ENCODE results near the gene CHMP2A.
"Not testable (repeated sequence)": the region's sequence is repeated elsewhere in the genome, so short reads cannot be mapped to it uniquely, and the experiment has no call there.

DNA sequence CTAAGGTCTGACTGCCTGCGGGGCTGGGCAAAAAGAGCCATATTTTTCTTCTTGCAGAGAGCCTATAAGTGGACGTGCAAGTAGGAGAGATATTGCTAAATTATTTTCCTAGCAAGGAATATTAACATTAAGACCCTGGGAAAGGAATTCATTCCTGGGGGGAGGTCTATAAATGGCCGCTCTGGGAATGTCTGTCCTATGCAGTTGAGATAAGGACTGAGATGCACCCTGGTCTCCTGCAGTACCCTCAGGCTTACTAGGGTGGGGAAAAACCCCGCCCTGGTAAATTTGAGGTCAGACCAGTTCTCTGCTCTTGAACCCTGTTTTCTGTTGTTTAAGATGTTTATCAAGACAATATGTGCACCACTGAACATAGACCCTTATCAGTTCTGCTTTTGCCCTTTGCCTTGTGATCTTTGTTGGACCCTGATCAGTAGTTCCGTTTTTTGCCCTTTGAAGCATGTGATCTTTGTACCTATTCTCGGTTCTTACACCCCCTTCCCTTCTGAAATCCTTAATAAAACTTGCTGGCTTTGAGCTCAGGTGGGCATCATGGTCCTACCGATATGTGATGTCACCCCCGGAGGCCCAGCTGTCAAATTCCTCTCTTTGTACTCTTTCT lies 47.2 kb downstream of the CHMP2A start:
- TF ChIP-seq, protein P1, sequence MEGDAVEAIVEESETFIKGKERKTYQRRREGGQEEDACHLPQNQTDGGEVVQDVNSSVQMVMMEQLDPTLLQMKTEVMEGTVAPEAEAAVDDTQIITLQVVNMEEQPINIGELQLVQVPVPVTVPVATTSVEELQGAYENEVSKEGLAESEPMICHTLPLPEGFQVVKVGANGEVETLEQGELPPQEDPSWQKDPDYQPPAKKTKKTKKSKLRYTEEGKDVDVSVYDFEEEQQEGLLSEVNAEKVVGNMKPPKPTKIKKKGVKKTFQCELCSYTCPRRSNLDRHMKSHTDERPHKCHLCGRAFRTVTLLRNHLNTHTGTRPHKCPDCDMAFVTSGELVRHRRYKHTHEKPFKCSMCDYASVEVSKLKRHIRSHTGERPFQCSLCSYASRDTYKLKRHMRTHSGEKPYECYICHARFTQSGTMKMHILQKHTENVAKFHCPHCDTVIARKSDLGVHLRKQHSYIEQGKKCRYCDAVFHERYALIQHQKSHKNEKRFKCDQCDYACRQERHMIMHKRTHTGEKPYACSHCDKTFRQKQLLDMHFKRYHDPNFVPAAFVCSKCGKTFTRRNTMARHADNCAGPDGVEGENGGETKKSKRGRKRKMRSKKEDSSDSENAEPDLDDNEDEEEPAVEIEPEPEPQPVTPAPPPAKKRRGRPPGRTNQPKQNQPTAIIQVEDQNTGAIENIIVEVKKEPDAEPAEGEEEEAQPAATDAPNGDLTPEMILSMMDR (IDR thresholded peaks at IDR 0.05) = not testable (repeated sequence)
- TF ChIP-seq POLR2A, EP300 (IDR thresholded peaks at IDR 0.05): not testable (repeated sequence)
